SKM-1 treated with dmso at 0.1 percent for 144 hours (cell line): ENCODE measurements around the gene KCNIP4.

ENCODE experiments used
- DNase-seq: peaks from one replicate; lab custom pipeline; 2025; ENCODE audit not compliant: unreplicated experiment; lab: John Stamatoyannopoulos, UW

Gene KCNIP4

DNA sequence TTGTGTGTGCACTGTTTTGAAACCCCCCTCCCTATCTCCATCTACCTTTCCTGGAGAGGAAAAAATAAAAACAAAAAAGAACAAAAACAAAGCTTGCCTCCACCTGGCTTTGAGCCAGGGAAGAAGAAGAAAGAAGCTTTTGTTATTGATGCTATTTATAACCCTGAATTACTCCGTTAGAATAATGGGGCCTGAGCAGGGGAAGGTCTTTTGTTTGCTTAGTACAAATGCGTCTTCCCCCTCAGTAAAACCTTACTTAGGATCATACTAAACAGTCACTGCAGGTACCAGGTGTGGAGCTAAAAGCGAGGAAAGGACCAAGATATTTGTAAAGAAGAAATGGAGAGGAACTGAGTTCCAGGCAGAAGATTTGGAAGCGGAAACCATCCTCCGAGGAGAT is 352.1 kb downstream of the KCNIP4 start:
- DNase-seq: no peak

DNA sequence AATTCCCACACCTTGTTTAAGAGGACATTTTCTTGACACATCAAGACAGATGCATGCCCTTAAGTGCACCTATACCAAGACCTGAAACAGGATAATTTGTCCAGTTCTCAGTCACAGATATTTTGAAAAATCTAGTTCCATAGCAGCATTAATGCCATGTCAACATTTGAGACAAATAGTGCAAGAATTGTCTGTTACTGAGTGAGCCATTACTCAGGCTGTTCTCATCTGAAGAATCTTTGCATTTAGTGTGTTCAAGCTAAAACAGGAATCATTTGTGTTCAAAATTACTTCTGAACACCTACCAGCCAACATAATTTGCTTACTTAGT is 354.9 kb downstream of the KCNIP4 start:
- no peak for DNase-seq

DNA sequence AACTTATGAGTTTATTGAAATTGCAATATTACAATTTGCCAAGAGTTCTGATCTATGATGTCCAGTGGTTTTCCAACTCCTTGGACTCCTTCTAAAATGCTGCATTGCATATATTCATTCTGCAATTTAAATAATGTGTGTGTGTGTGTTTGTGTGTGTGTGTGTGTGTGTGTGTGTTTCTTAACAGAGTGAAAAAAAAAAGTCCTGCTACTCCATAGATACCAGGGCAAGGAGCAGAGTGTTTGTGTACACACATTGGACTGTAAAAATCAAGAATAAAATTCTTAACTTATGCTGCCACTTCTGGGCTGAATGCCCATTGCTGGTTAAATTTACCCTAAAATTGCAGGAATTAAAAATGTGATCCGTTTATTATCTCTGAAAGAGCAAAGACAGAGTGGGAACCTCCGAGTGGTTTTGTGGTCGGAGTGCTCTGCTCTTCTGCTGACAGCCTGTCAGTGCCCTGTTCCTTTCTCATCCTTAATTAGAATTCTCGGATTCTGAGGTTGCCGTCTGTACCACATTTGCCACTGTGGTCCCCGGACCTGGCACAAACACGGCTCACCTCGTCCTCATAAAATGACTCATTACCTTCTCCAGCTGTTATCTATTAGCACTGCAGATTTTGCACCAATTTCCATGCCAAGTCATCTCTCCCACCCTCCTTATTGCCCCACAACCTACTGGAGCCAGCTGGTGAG is 355.5 kb downstream of the KCNIP4 start:
- no peak for DNase-seq

DNA sequence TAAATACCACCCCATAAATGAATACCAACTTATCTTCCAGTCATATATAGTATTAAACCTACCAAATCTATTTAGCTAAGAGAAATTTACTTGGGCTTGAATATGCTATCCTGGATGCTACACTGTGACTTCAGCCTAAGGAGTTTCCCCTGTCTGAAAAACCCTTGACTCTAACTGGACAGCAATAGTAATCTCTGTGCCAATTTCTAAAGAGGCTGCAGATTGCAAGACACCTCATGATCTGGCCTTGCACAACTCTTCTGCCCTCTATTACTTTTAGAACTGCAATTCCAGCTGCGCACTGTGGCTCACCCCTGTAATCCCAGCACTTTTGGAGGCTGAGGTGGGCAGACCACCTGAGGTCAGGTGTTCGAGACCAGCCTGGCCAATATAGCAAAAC is 371.5 kb downstream of the KCNIP4 start:
- DNase-seq: no peak

DNA sequence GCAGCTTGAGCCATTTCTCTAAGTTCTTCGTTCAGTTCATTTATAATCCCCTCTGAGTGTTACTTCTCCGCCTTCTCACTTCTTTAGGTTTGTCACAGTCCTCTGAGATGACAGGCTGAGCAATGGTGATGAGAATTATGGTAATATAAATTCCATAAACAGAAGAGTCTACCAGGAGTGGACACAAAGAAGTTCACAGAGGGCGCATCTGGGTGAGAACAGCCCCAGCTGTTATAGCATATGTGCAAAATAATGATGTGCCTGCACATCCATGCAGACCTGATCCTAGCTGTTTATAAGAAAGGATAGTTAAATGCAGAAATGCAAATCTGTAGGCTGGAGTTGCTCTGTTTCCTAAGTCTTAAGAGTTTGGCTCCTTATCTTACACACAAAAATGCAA is 377.5 kb downstream of the KCNIP4 start:
- no peak for DNase-seq

DNA sequence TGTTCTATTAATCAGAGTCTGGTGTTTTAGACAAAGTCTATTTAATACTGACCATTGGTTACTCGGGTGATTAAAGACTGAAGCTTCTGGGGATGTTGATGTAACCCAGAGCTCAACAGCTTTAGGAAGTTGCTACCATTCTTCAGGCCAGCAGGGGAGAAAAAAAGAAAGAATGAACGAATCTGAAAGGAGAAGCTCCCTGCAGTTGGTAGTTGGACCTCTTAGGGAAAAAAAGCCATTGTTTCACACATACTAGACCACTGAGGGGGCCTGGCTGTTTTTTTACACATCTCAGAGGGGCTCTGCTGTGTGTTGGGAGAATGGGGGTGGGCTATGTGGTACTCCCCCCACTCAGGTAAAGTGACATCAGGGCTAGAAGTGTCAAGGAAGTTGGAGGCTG is 378.9 kb downstream of the KCNIP4 start:
- DNase-seq: no peak

DNA sequence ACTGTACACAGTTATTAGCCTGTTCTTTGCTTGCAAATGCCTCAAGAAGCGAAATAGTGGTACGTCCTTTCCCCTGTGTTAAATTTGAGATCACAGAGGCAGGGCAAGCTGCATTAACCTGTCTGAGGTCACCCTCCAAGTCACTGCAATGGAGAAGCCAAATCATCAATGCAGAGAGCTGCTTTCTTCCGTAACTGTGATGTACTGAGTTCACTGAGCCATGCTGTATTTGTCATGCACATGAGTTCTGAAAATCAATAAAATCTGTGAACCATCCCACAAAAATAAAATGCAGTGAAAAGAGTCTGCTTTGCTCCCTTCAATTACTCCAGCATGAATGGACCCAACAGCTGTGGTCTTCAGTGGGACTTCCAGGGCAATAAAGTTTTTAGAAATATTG is 393.5 kb downstream of the KCNIP4 start:
- DNase-seq: no peak

DNA sequence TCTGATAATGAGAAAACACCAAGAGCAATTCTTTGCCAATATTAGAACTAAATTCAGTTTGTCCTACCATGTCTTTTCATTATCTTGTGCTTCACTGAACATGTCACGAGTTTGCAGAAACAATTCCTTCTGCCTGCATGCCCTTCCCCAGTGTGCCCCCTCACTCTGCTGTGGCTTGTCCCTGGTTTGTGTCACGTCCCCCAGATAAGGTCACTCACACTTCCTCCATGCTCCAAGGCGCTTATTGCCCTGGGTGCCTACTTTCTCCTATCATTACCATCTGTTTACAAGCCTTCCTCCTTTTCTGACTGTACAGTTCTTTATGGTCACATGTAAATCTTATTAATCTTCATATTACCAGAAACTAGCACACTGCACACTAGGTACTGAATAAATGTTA is 394.1 kb downstream of the KCNIP4 start:
- DNase-seq: no peak

DNA sequence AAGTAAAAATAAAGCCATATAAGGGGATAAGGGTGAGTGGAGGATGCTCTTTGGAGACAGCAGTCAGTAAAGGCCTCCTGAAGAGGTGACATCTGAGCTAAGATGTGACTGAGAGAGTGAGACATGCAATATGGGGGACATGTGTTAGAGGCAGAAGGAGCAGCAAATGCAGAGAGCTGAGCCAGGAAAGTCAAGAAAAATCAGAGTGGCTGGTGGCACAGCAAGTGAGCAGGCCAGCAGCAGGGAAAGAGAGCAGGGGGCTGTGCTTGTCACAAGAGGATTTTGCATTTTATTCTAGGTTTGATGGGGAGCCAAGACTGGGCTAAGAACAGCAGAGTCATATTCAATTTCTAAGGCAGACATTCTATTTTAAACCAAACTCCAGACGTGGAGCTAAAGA is 394.5 kb downstream of the KCNIP4 start:
- DNase-seq: no peak

DNA sequence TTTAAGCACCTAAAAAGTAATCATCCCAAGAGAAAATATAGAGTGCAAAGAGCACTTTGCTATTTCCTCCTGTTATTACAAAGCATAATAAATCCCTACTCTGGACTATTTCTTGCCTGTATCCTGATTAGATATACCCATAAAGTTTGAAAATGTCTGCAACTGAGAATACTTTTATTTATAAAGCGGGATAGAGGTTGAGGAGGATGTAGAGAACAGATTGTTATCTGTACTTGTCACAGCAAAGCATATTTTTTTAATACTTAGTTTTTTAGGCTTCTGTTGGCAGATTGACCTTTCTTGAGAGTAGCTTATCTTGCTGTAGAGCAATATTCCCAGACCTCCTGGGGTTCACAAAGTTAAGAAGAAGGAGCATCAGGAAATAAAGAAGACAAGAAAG is 396.1 kb downstream of the KCNIP4 start:
- DNase-seq: no peak

DNA sequence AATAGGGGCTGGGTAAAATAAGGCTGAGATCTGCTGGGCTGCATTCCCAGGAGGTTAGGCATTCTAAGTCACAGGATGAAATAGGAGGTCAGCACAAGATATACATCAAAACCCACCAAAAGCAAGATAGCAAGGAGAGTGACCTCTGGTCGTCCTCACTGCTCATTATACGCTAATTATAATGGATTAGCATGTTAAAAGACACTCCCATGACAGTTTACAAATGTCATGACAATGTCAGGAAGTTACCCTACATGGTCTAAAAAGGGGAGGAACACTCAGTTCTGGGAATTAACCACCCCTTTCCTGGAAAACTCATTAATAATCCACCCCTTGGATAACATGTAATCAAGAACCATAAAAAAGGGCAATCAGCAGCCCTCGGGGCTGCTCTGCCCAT is 403.6 kb downstream of the KCNIP4 start:
- DNase-seq: no peak

DNA sequence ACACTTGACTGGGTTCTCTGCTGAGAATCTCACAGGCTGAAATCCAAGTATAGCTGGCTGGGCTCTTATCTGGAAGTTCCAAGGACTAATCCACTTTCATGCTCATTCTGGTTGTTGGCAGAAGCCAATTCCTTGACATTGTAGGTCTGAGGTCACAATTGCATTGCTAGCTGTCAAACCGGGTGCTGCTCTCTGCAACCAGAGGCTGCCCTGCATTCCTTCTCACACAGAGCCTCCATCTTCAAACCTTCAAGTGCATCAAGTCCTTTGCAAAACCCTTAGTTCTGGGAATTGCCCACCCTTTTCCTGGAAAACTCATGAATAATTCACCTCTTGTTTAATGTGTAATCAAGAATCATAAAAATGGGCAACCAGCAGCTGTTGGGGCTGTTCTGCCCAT is 404.2 kb downstream of the KCNIP4 start:
- no peak for DNase-seq

DNA sequence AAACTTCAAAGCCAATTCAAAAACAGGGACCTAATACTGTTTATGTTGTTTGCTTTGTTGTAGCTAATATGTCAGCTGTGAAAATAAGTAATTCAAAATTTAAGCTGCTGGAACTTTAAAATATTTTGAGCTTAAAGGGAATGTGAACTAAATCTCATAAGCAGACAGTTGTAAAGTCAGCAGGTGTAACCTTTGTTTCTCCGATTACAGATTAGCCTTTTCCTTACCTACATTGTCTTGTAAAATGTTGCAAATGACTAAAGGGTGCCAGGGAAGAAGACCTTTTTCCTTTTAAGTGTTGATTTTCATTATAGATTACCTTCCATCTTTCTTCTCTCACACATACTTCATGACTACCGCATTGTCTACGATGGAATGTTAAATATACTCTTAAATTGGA is 405.1 kb downstream of the KCNIP4 start:
- no peak for DNase-seq

DNA sequence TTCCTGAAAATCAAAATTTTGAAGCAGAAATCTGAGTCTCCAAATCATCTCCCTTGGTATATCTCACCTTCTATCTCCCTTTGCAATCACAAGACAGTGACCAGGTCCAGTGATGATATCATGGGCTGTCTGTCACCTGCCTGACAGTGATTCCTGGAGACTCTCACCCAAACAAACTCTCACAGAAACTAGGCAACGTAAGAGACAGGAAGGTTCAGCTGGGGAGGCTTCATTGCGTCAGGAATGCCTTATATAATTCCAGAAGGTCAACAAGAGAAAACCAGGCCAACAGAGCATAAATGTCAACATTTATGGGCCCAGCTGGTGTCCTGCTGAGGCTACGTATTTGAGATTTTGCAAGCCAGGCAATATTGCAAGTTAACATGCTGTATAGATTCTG is 412.7 kb downstream of the KCNIP4 start:
- DNase-seq: no peak

DNA sequence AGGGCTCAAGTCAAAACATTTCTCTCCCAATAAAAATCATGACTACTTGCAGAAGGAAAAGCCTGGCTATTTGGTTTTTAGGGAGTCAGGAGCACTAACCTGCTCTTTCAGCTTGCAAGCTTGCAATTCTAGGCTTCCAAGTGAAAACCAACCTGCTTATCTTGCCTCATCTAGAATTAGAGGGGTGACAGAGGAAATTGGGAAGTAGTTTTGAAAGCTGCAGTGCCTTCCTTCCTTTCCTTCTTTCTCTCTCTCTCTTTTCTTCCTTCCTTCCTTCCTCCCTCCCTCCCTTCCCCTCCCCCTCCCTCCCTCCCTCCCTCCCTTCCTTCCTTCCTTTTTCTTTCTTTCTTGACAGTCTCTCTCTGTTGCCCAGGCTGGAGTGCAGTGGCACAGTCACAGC is 417.5 kb downstream of the KCNIP4 start:
- DNase-seq: no peak

DNA sequence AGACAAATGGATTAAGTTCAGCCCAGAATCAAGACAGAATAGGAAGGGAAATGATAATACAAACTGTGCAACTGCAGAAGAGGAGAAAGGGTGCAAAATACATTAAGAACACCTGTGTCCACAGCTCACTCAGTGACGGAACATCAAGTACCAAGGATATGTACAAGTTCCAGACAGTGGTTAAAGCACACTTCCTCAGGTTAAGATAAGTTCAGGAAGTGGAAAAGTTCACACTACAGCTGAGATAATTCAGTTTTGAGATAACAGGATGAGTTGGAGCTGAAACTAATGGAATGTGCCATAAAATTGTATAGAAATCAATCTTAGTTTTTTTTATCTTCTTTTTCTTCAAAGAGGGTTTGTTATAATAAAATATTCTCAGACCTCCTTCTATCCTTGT is 419.4 kb downstream of the KCNIP4 start:
- DNase-seq: no peak

DNA sequence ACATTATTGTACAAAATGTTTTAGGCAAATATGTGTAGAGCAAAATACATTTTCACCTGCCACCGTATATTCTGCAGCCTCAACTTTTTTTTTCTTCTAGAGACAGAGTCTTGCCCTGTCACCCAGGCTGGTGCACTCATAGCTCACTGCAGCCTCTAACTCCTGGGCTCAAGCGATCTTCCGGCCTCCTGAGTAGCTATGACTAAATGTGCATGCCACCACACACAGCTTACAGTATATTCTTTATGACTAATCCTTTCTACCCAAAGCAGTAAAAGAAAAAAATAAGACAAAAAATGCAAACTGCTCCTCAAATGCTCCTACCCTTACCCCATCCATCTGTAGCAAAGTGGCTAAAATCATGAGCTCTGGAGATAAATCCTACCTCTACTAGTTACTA is 426.3 kb downstream of the KCNIP4 start:
- no peak for DNase-seq

DNA sequence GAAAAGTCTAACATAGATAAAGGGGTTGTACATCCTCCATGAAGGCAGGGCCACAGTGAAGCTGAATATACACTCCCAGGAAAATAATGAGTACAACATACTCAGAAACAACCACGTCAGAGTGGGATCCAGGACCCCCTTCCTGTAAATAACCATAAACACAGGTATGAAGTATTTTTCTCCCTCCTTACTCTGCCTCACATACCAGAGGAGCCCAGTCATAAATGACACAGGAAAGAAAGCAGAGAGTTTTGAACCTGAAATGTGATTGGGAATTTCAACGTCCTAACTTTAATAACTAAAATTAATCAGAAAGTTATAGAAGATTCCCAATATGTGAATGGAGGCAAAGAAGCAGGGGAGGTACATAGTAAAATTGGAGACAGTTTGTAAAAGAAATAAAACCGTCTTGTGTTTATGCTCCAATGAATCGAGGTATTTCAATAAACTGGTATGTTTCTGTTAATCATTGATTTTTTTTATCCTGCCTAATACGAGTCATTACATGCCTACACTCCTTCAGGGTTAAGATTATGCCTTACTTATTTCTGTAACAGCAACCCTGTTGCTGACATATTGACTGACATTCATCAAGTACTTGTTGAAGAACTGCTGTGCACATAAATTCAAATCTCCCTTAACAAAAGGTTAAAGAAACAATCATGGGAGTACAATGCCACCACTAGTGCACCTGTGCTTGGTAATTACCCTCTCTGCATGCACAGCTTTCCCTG is 431.3 kb downstream of the KCNIP4 start:
- DNase-seq: no peak

DNA sequence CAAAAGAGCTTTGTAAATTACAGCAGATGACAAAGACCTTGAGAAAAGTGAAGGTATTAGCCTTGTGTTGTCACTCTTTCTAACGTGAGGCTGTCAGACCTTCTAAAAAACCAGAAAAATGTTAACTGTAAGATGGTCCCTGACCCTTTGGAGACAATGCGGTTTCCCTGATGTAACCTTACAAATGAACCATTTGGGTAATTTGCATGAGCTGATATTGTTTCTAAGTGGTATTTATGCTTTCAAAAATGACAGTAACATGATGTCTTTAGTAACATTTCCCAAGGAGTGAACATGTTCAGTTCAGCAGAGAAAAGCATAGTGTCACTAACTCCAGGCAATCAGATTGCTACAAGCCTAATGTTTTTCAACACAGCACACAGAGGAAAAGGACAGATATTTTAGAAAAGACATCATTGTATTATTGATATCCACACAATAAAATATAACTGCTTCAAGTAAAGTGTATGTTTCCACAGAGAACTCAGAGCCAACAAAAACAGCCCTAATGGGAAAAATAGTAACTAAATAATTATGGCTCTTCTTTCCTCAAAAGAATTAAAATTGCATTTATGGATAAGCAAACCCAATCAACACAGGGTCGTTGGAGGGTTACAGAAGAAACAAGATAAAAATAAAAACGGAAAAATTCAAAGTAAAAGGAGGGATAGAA is 434.4 kb downstream of the KCNIP4 start:
- DNase-seq: no peak

DNA sequence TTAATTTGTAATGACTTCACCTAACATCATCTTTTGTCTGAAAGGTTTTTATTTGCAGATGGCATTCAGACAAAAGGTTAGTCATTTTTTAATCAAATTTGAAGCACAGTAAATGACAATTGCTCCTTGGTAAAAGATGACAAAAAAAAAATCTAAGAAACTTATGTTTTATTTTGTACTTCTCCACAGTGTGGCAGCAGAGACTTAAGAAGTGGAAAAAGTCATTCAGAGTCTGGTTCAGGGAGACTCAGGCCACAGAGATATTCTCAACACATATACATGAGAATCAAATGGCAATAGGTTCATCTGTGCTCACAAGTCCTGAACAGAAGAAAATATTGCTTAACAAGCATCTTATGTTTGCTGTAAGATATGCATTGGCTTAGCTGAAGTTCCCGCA is 436.2 kb downstream of the KCNIP4 start:
- peak; percentile 20 for DNase-seq

DNA sequence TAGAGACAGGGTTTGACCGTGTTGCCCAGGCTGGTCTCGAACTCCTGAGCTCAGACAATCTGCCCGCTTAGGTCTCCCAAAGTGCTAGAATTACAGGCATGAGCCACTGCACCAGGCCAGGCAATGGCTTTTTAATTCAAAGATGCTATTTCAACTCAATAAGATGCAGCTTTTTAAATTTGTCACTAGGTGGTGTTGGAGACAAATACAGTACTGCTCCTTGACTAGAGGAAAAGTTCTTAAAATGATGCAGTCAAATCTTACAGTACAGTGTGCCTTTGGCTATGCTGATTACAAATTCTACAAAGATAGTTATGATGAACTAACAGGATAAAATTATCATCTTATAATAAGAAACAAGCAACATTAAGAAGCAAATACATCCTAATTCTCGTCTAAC is 441.1 kb downstream of the KCNIP4 start:
- no peak for DNase-seq

DNA sequence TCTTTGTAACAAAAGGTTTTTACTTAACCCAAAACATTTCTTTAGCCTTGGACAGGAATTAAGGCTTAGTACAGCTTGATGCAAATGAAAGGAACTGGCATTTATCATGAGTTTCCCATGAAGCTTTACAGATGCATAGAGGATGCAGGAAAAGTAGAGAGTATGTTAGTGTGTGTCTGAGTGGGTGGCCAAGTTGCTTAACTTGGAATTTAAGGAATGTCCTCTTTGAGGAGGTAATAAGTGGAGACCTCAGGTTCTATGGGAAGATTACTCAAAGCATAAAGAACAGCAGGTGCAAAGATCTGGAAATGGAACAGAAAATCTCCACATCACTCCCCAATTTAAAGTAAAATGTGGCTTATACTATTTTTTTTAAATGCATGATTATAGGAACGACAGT is 457.9 kb downstream of the KCNIP4 start:
- DNase-seq: no peak

DNA sequence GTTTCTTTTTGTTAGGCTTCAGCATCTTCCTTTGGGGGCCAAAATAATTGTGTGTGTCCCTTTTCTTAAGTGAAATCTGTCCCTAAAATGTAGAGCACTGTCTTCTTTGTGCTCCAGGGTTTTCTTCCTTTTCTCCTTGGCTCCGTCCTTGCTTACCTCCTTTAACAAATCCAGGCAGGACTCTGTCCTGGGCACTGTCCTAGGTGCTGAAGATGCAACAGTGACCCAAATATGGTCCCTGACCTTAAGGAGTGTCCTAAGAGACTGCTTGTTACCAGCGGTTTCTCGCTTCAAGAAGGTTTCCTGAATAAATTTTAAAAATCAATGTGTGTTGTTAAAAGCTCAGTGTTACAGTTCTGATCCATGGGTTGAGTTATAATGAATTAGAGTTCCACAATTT is 471.8 kb downstream of the KCNIP4 start:
- DNase-seq: no peak
